ENCODE data around the gene COLEC11. TPM values are rescaled to one million over a fixed set of nuclear protein-coding genes. Genes with fewer than 3 reads are reported as not detected.

The COLEC11 gene
- 0.50 and 0.59 TPM in 2 replicates for total RNA-seq

GRCh38 chr2:3594493-3595281 lies at the start of gene COLEC11:
Gene COLEC11 (plus strand): TSS chr2:3595112. CDS start chr2:3604341, 9,229 bp downstream.

GRCh38 chr2:3558205-3559014 lies 36.5 kb upstream of the COLEC11 start, which contains the start of gene RNASEH1:
Gene RNASEH1 (minus strand): TSS chr2:3558333. CDS start chr2:3558260, 73 bp downstream.

GRCh38 chr2:3657881-3658280 lies 63.0 kb downstream of the COLEC11 start, which contains the start of gene ALLC:
Gene ALLC (plus strand): TSS chr2:3658200. CDS start chr2:3671158, 12,958 bp downstream.

Other genes starting within 250 kb of the COLEC11 start
- 43.7 and 45.7 TPM in 2 replicates for gene EIPR1, start 217.3 kb upstream of the COLEC11 start, total RNA-seq
- gene TRAPPC12, start 215.4 kb upstream of the COLEC11 start, total RNA-seq: 61.4 and 65.0 TPM in 2 replicates
- 46.6 and 47.9 TPM in 2 replicates for gene ADI1, start 75.6 kb upstream of the COLEC11 start, total RNA-seq
- gene RNASEH1, start 36.8 kb upstream of the COLEC11 start, total RNA-seq: 27.5 and 29.1 TPM in 2 replicates
- gene RPS7, start 19.9 kb upstream of the COLEC11 start, total RNA-seq: 3,406 and 3,545 TPM in 2 replicates
- gene ALLC, start 63.1 kb downstream of the COLEC11 start, total RNA-seq: not detected in 2 replicates
- not detected in 2 replicates for gene DCDC2C, start 108.5 kb downstream of the COLEC11 start, total RNA-seq